Astrocyte (in vitro differentiated cells and primary cell): ENCODE data around the gene BMPR2. TPM values are rescaled to one million over a fixed set of nuclear protein-coding genes. Genes with fewer than 3 reads are reported as not detected.

Source experiments
- DNase-seq: peaks from one replicate; pipeline ENCODE4 v3.0.0-alpha.2; 2010; ENCODE audit warnings: low read depth
- FAIRE-seq: peaks from 2 replicates; lab custom pipeline; 2011; peaks lifted over from hg19 to GRCh38; lab: Jason Lieb, UNC
- H2AFZ ChIP-seq: 2 replicates; pipeline ENCODE4 v1.6.0; 2012; ENCODE audit warnings: low read depth, low read length, inconsistent platforms
- H3K27ac ChIP-seq: 2 replicates; pipeline ENCODE4 v1.5.1; 2011; ENCODE audit warnings: low read depth, low read length, inconsistent platforms
- H3K27me3 ChIP-seq: 2 replicates; pipeline ENCODE4 v1.6.0; 2011; ENCODE audit warnings: low read length, inconsistent platforms; ENCODE audit not compliant: insufficient read depth
- H3K36me3 ChIP-seq: 2 replicates; pipeline ENCODE4 v1.5.1; 2011; ENCODE audit warnings: low read length, inconsistent platforms; ENCODE audit not compliant: insufficient read depth
- H3K4me1 ChIP-seq: 2 replicates; pipeline ENCODE4 v1.5.1; 2011; ENCODE audit warnings: low read length, inconsistent platforms; ENCODE audit not compliant: insufficient read depth
- H3K4me2 ChIP-seq: 2 replicates; pipeline ENCODE4 v1.6.0; 2012; ENCODE audit warnings: low read length, inconsistent platforms
- H3K4me3 ChIP-seq: 2 replicates; pipeline ENCODE4 v1.5.1; 2011; ENCODE audit warnings: low read depth, mild to moderate bottlenecking, low read length, inconsistent platforms; ENCODE audit not compliant: insufficient read depth
- H3K79me2 ChIP-seq: 2 replicates; pipeline ENCODE4 v1.6.0; 2012; ENCODE audit warnings: mild to moderate bottlenecking, low read length, inconsistent platforms; ENCODE audit not compliant: insufficient read depth
- H3K9ac ChIP-seq: 2 replicates; pipeline ENCODE4 v1.6.0; 2012; ENCODE audit warnings: mild to moderate bottlenecking, low read length, inconsistent platforms
- H3K9me3 ChIP-seq: 2 replicates; pipeline ENCODE4 v1.5.1; 2012; ENCODE audit warnings: low read depth, mild to moderate bottlenecking, low read length, inconsistent platforms; ENCODE audit not compliant: insufficient read depth
- H4K20me1 ChIP-seq: 2 replicates; pipeline ENCODE4 v1.6.0; 2012; ENCODE audit warnings: low read length, inconsistent platforms; ENCODE audit not compliant: insufficient read depth
- H3K27ac Mint-ChIP-seq: one replicate; pipeline ENCODE4 v1.8.0; 2021; ENCODE audit warnings: mild to moderate bottlenecking, mixed read lengths; ENCODE audit not compliant: unreplicated experiment
- H3K27me3 Mint-ChIP-seq: one replicate; pipeline ENCODE4 v1.8.0; 2021; ENCODE audit warnings: low read depth, mixed read lengths; ENCODE audit not compliant: unreplicated experiment
- H3K36me3 Mint-ChIP-seq: one replicate; pipeline ENCODE4 v1.8.0; 2021; ENCODE audit warnings: low read depth, mixed read lengths; ENCODE audit not compliant: unreplicated experiment
- H3K4me1 Mint-ChIP-seq: one replicate; pipeline ENCODE4 v1.8.0; 2021; ENCODE audit warnings: low read depth, mixed read lengths; ENCODE audit not compliant: unreplicated experiment
- H3K4me3 Mint-ChIP-seq: one replicate; pipeline ENCODE4 v1.8.0; 2021; ENCODE audit warnings: mild to moderate bottlenecking, moderate library complexity, mixed read lengths; ENCODE audit not compliant: unreplicated experiment
- H3K9me3 Mint-ChIP-seq: one replicate; pipeline ENCODE4 v1.8.0; 2021; ENCODE audit warnings: mild to moderate bottlenecking, mixed read lengths; ENCODE audit not compliant: unreplicated experiment
- CTCF ChIP-seq: IDR thresholded peaks from 2 replicates; pipeline ENCODE4 v1.5.1; 2011; ENCODE audit warnings: low read depth, mild to moderate bottlenecking, inconsistent platforms, low read length, moderate library complexity; ENCODE audit not compliant: insufficient read depth
- EZH2 ChIP-seq: IDR thresholded peaks from 2 replicates; pipeline ENCODE4 v1.6.1; 2012; ENCODE audit warnings: mild to moderate bottlenecking, low read length, inconsistent platforms; ENCODE audit not compliant: insufficient read depth
- total RNA-seq: library from RNA; stranded (reverse); gene quantifications from 2 replicates; pipeline ENCODE4 v1.2.1, GENCODE V29; 2021

BMPR2 gene
- total RNA-seq, 1 donor from 2014 or later = 93.1 TPM

- no peaks in the 10 kb centered on the region for H3K9me3 ChIP-seq
- peaks cover 97% of the 10 kb centered on the region for H3K79me2 ChIP-seq
- no peaks in the 10 kb centered on the region for H3K9me3 Mint-ChIP-seq
- no peaks in the 10 kb centered on the region for H3K27me3 ChIP-seq
- no peak overlapping the region for H3K9ac ChIP-seq
- no peak overlapping the region for H3K4me3 Mint-ChIP-seq
- H3K27me3 Mint-ChIP-seq = no peaks in the 10 kb centered on the region
- no peaks in the 10 kb centered on the region for H3K36me3 ChIP-seq
- no peak for TF ChIP-seq CTCF
- no peak for TF ChIP-seq EZH2
- H3K4me2 ChIP-seq = no peak overlapping the region
- no peaks in the 10 kb centered on the region for H3K4me1 ChIP-seq
- no peak for DNase-seq
- H2AFZ ChIP-seq = no peak overlapping the region
- H3K4me1 Mint-ChIP-seq = no peaks in the 10 kb centered on the region
- no peak overlapping the region for H3K4me3 ChIP-seq
- H3K27ac ChIP-seq = no peak overlapping the region
- FAIRE-seq = no peak
- peaks cover 5% of the 10 kb centered on the region for H3K36me3 Mint-ChIP-seq
- H4K20me1 ChIP-seq = peaks cover 77% of the 10 kb centered on the region
- no peak overlapping the region for H3K27ac Mint-ChIP-seq
These were observed 24.8 kb downstream of the BMPR2 start for GRCh38 chr2:202400941-202401340.

- Mint-ChIP-seq H3K4me3 (no peak overlapping the region), H3K27me3 (no peaks in the 10 kb centered on the region)
These were observed 29.7 kb downstream of the BMPR2 start for GRCh38 chr2:202405798-202406197.

More at GRCh38 chr2:202405798-202406197, 29.7 kb downstream of the BMPR2 start:
- Histone ChIP-seq H3K27me3 (no peaks in the 10 kb centered on the region), H3K36me3 (no peaks in the 10 kb centered on the region), H3K4me2 (no peak overlapping the region), H3K27ac (no peak overlapping the region), H3K79me2 (peaks cover 96% of the 10 kb centered on the region), H3K9ac (no peak overlapping the region), H3K9me3 (no peaks in the 10 kb centered on the region), H3K4me1 (no peaks in the 10 kb centered on the region), H3K4me3 (no peak overlapping the region), H2AFZ (no peak overlapping the region), H4K20me1 (peaks cover 64% of the 10 kb centered on the region)
- Mint-ChIP-seq H3K4me1 (peaks cover 15% of the 10 kb centered on the region), H3K9me3 (no peaks in the 10 kb centered on the region), H3K27ac (no peak overlapping the region), H3K36me3 (peaks cover 6% of the 10 kb centered on the region)
- TF ChIP-seq EZH2 = no peak
- TF ChIP-seq CTCF = no peak
- DNase-seq = no peak
- FAIRE-seq = no peak
